ENCODE measurements around the gene PROM1.

DNA sequence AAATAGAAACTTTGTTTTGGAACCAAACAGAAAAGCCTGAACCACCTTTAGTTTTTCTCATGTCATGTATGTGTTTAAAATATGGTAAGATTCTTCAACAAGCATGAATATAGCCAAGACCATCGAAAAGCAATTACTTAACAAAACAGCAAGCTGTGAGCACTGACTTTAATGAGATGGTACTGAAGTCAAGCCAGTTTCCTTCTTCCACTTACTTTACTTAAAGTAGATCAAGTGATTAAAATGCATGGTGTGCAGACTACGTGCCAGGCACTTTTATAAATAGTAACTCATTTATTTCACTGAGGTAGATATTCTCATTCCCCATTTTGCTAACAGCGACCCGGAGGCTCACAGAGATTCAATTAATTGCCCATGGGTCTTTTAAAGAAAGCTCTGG lies 74.7 kb downstream of the PROM1 start:
- TF ChIP-seq CREM (CRISPR knock-in tag; IDR thresholded peaks at IDR 0.05), result no peak
- no peak for TF ChIP-seq CTCF (IDR thresholded peaks at IDR 0.05)
- TF ChIP-seq JUN (CRISPR knock-in tag; IDR thresholded peaks at IDR 0.05), result no peak
- TF ChIP-seq, protein P1, sequence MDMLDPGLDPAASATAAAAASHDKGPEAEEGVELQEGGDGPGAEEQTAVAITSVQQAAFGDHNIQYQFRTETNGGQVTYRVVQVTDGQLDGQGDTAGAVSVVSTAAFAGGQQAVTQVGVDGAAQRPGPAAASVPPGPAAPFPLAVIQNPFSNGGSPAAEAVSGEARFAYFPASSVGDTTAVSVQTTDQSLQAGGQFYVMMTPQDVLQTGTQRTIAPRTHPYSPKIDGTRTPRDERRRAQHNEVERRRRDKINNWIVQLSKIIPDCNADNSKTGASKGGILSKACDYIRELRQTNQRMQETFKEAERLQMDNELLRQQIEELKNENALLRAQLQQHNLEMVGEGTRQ (CRISPR knock-in tag; IDR thresholded peaks at IDR 0.05), result no peak
- TF ChIP-seq NFYB (CRISPR knock-in tag; conservative IDR thresholded peaks at IDR 0.05; ENCODE audit: low read depth), result no peak
- no peak for TF ChIP-seq MAX (CRISPR knock-in tag; IDR thresholded peaks at IDR 0.05)
- TF ChIP-seq CBFB (CRISPR knock-in tag; IDR thresholded peaks at IDR 0.05; ENCODE audit: low read depth), result no peak
